GM10266 (cell line): ENCODE data around the gene IFI6.

Experiments used
- DNase-seq: peaks from one replicate; pipeline ENCODE4 v3.0.0; 2012; ENCODE audit errors: extremely low spot score
- CTCF ChIP-seq: IDR thresholded peaks from 2 replicates; pipeline ENCODE4 v1.5.1; 2012; ENCODE audit warnings: mild to moderate bottlenecking, low read depth; ENCODE audit not compliant: control insufficient read depth, insufficient read depth; ENCODE audit errors: missing control alignments

The IFI6 gene

GRCh38 chr1:27638805-27639204 is 33.2 kb downstream of the IFI6 start:
- no peak for DNase-seq
- no peak for TF ChIP-seq CTCF

GRCh38 chr1:27638047-27638734 is 33.8 kb downstream of the IFI6 start:
- TF ChIP-seq CTCF, result no peak
- no peak for DNase-seq

- TF ChIP-seq CTCF, result no peak
- DNase-seq, result no peak
These were observed 36.4 kb downstream of the IFI6 start for GRCh38 chr1:27635396-27636142.

GRCh38 chr1:27634985-27635367 is 37.0 kb downstream of the IFI6 start, which contains the start of gene FGR:
Gene FGR, minus strand, starts transcription at chr1:27635185. Its CDS starts 11,269 bp downstream, at chr1:27623916.
- no peak for DNase-seq
- TF ChIP-seq CTCF, result no peak

- no peak for DNase-seq
- TF ChIP-seq CTCF, result no peak
These were observed 37.6 kb downstream of the IFI6 start for GRCh38 chr1:27634177-27634984.

- no peak for TF ChIP-seq CTCF
These were observed 38.3 kb downstream of the IFI6 start for GRCh38 chr1:27633640-27634176.

GRCh38 chr1:27633298-27633610 is 38.7 kb downstream of the IFI6 start:
- no peak for TF ChIP-seq CTCF
- no peak for DNase-seq

More at GRCh38 chr1:27633640-27634176, 38.3 kb downstream of the IFI6 start:
- DNase-seq, result no peak
